SKM-1 treated with dmso at 0.1 percent for 144 hours (cell line): ENCODE results near the gene SLC36A1.
"Not testable (repeated sequence)": the region's sequence is repeated elsewhere in the genome, so short reads cannot be mapped to it uniquely, and the experiment has no call there.

ENCODE experiments used
- DNase-seq: peaks from one replicate; lab custom pipeline; 2025; ENCODE audit not compliant: unreplicated experiment; lab: John Stamatoyannopoulos, UW

The SLC36A1 gene

GRCh38 chr5:151447174-151448037 lies at the start of gene SLC36A1:
TSS of gene SLC36A1 (plus strand) at chr5:151447603. CDS start at chr5:151458793, 11,190 bp downstream.
- DNase-seq = peak; percentile 89

- DNase-seq = no peak
These were observed 41.9 kb upstream of the SLC36A1 start for GRCh38 chr5:151405334-151406160.

GRCh38 chr5:151406322-151406947 lies 41.0 kb upstream of the SLC36A1 start:
- no peak for DNase-seq

- DNase-seq = no peak
These were observed 38.7 kb upstream of the SLC36A1 start for GRCh38 chr5:151408591-151409230.

GRCh38 chr5:151413800-151414199 lies 33.6 kb upstream of the SLC36A1 start:
- DNase-seq = no peak

GRCh38 chr5:151414536-151414935 lies 32.9 kb upstream of the SLC36A1 start:
- DNase-seq = no peak

GRCh38 chr5:151417712-151418111 lies 29.7 kb upstream of the SLC36A1 start:
- no peak for DNase-seq

- no peak for DNase-seq
These were observed 27.3 kb upstream of the SLC36A1 start for GRCh38 chr5:151420127-151420526.

- no peak for DNase-seq
These were observed 22.4 kb upstream of the SLC36A1 start for GRCh38 chr5:151424892-151425523.

- DNase-seq = not testable (repeated sequence)
These were observed 21.1 kb upstream of the SLC36A1 start for GRCh38 chr5:151426347-151426746.

- DNase-seq = no peak
These were observed 20.1 kb upstream of the SLC36A1 start for GRCh38 chr5:151427258-151427657.

- DNase-seq = no peak
These were observed 16.7 kb upstream of the SLC36A1 start for GRCh38 chr5:151430731-151431130.

- DNase-seq = no peak
These were observed 15.7 kb upstream of the SLC36A1 start for GRCh38 chr5:151431666-151432065.

GRCh38 chr5:151432210-151432609 lies 15.2 kb upstream of the SLC36A1 start:
- DNase-seq = no peak

- DNase-seq = no peak
These were observed 12.7 kb upstream of the SLC36A1 start for GRCh38 chr5:151434570-151435237.

- no peak for DNase-seq
These were observed 909 bp downstream of the SLC36A1 start for GRCh38 chr5:151448038-151448985.

GRCh38 chr5:151449297-151449696 lies 1.9 kb downstream of the SLC36A1 start:
- no peak for DNase-seq

GRCh38 chr5:151449839-151450238 lies 2.4 kb downstream of the SLC36A1 start:
- DNase-seq = no peak

GRCh38 chr5:151450605-151451004 lies 3.2 kb downstream of the SLC36A1 start:
- no peak for DNase-seq
